ENCODE measurements around the gene MYL3. TPM values are rescaled to one million over a fixed set of nuclear protein-coding genes. Genes with fewer than 3 reads are reported as not detected.

MYL3 gene
- polyA plus RNA-seq, 1 donor from 2014 or later = 2.1 TPM

GRCh38 chr3:46900007-46900292, 36.7 kb upstream of the MYL3 start:
- Histone ChIP-seq H3K79me2 (replicated peaks; ENCODE audit: insufficient read depth, low read length) (no peaks in the 10 kb centered on the region), H3K4me3 (ENCODE audit: low read length) (no peak overlapping the region), H3K4me2 (ENCODE audit: low read length) (no peak overlapping the region), H3K27me3 (ENCODE audit: insufficient read depth, low read depth, low read length) (peaks cover 5% of the 10 kb centered on the region), H3K9me2 (ENCODE audit: insufficient read depth, low read length) (no peaks in the 10 kb centered on the region), H3F3A (ENCODE audit: insufficient read depth, low read length, poor library complexity, severe bottlenecking) (no peaks in the 10 kb centered on the region), H4K20me1 (ENCODE audit: insufficient read depth) (no peaks in the 10 kb centered on the region), H3K36me3 (ENCODE audit: insufficient read depth, low read length) (no peaks in the 10 kb centered on the region), H2AFZ (ENCODE audit: low read depth, low read length) (no peak overlapping the region), H3K27ac (ENCODE audit: low read length) (no peak overlapping the region), H3K9ac (ENCODE audit: low read length) (no peak overlapping the region), H3K9me3 (ENCODE audit: low read length) (no peaks in the 10 kb centered on the region)
- no peak for TF ChIP-seq RAD21 (conservative IDR thresholded peaks at IDR 0.05)
- TF ChIP-seq CTCF (IDR thresholded peaks at IDR 0.05; ENCODE audit: poor library complexity, severe bottlenecking) = no peak
- no peak for TF ChIP-seq EZH2 (IDR thresholded peaks at IDR 0.05; ENCODE audit: borderline replicate concordance, insufficient read depth, low read length, poor library complexity, severe bottlenecking)
- no peak for TF ChIP-seq TAF1 (IDR thresholded peaks at IDR 0.05; ENCODE audit: low read depth)
- TF ChIP-seq MXI1 (conservative IDR thresholded peaks at IDR 0.05; ENCODE audit: poor library complexity, severe bottlenecking) = no peak
- no peak for TF ChIP-seq REST (IDR thresholded peaks at IDR 0.05; ENCODE audit: borderline replicate concordance)
- TF ChIP-seq SMC3 (conservative IDR thresholded peaks at IDR 0.05; ENCODE audit: poor library complexity) = no peak
- TF ChIP-seq POLR2AphosphoS5 (IDR thresholded peaks at IDR 0.05) = no peak
- no peak for TF ChIP-seq EP300 (conservative IDR thresholded peaks at IDR 0.05; ENCODE audit: poor library complexity, severe bottlenecking)

- Histone ChIP-seq H3K36me3 (ENCODE audit: insufficient read depth, low read length) (no peaks in the 10 kb centered on the region), H2AFZ (ENCODE audit: low read depth, low read length) (no peak overlapping the region), H3K4me2 (ENCODE audit: low read length) (no peak overlapping the region), H4K20me1 (ENCODE audit: insufficient read depth) (no peaks in the 10 kb centered on the region), H3K79me2 (replicated peaks; ENCODE audit: insufficient read depth, low read length) (no peaks in the 10 kb centered on the region), H3K27ac (ENCODE audit: low read length) (no peak overlapping the region), H3K9ac (ENCODE audit: low read length) (no peak overlapping the region), H3K9me3 (ENCODE audit: low read length) (no peaks in the 10 kb centered on the region), H3K9me2 (ENCODE audit: insufficient read depth, low read length) (no peaks in the 10 kb centered on the region), H3K27me3 (ENCODE audit: insufficient read depth, low read depth, low read length) (peaks cover 5% of the 10 kb centered on the region), H3K4me3 (ENCODE audit: low read length) (no peak overlapping the region), H3F3A (ENCODE audit: insufficient read depth, low read length, poor library complexity, severe bottlenecking) (no peaks in the 10 kb centered on the region)
- TF ChIP-seq RAD21 (conservative IDR thresholded peaks at IDR 0.05) = no peak
- no peak for TF ChIP-seq EP300 (conservative IDR thresholded peaks at IDR 0.05; ENCODE audit: poor library complexity, severe bottlenecking)
- no peak for TF ChIP-seq TAF1 (IDR thresholded peaks at IDR 0.05; ENCODE audit: low read depth)
- TF ChIP-seq SMC3 (conservative IDR thresholded peaks at IDR 0.05; ENCODE audit: poor library complexity) = no peak
- TF ChIP-seq POLR2AphosphoS5 (IDR thresholded peaks at IDR 0.05) = no peak
- TF ChIP-seq MXI1 (conservative IDR thresholded peaks at IDR 0.05; ENCODE audit: poor library complexity, severe bottlenecking) = no peak
- no peak for TF ChIP-seq CTCF (IDR thresholded peaks at IDR 0.05; ENCODE audit: poor library complexity, severe bottlenecking)
- TF ChIP-seq EZH2 (IDR thresholded peaks at IDR 0.05; ENCODE audit: borderline replicate concordance, insufficient read depth, low read length, poor library complexity, severe bottlenecking) = no peak
- TF ChIP-seq REST (IDR thresholded peaks at IDR 0.05; ENCODE audit: borderline replicate concordance) = no peak
Measured at GRCh38 chr3:46899151-46900006, 36.1 kb upstream of the MYL3 start.

Measured in neural cell (in vitro differentiated cells).